SH-SY5Y (cell line): ENCODE measurements around the gene STXBP6.

Experiments used
- GATA2 ChIP-seq: IDR thresholded peaks from 2 replicates; pipeline ENCODE4 v1.6.1; 2011; ENCODE audit warnings: mild to moderate bottlenecking, low read depth, low read length
- GATA3 ChIP-seq: IDR thresholded peaks from 2 replicates; pipeline ENCODE4 v1.6.1; 2011; ENCODE audit warnings: low read depth, mild to moderate bottlenecking, low read length, moderate library complexity

DNA sequence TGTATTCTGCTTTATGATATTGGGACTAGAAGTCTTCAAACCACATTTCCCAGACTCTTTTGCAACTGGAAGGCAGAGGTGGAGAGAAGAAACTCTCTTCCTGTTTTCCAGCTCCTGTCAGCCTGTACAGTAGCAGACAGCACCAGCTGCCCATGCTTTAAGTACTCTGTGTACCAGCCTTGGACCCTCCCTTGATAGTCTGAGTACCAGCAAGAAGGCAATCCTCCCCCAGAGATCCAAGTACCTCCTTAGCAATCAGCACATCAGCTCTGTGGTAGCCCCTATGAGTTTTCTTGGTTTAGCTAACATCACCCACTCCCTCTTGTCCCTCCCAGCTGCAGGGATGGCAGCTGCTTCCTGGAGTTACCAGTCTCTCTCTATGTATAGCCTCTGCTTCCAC is 56.3 kb downstream of the STXBP6 start:
- TF ChIP-seq GATA2: no peak
- TF ChIP-seq GATA3: no peak
